ENCODE results near the gene TRAPPC14.

TRAPPC14 gene

DNA sequence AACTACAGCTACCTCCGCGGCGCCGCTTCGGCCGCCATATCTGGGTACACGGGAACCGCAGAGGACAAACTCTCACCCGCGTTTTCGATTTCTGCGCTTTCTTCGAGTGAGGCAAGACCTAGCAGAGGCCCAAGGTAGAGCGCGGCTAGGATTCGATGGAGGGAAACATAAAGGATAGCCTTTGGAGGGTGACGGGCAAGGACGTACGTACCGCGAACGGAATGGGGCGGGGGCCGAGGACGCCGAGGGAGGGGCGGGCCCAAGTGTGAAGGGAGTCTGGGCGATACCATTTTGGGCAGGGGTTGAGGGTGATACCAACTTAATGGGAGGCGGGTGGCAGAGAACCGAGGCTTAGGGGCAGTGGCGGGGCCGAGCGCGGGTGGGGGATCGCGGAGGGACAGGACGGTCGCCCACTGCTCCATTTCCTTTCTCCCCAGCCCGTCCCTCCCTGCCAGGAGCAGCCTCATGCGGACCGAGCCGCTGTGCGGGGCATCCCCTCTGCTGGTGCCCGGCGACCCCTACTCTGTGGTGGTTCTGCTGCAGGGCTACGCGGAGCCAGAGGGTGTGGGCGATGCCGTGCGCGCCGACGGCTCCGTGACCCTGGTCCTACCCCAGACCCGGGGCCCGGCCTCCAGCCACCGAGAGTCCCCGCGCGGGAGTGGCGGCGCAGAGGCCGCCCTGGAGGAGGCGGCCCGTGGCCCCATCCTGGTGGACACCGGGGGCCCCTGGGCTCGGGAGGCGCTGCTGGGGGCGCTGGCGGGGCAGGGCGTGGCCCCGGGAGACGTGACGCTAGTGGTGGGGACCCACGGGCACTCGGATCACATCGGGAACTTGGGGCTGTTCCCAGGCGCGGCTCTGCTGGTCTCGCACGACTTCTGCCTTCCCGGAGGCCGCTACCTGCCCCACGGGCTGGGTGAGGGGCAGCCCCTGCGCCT lies 31.3 kb downstream of the TRAPPC14 start, which contains the start of gene MBLAC1:
Gene MBLAC1, plus strand, starts transcription at position 37 of the 935 bp plus-strand sequence. Its CDS starts 429 bp downstream, at position 466.
- DNase-seq (ENCODE audit: low read depth in 2 of 2): peak; percentile 83 to 91

DNA sequence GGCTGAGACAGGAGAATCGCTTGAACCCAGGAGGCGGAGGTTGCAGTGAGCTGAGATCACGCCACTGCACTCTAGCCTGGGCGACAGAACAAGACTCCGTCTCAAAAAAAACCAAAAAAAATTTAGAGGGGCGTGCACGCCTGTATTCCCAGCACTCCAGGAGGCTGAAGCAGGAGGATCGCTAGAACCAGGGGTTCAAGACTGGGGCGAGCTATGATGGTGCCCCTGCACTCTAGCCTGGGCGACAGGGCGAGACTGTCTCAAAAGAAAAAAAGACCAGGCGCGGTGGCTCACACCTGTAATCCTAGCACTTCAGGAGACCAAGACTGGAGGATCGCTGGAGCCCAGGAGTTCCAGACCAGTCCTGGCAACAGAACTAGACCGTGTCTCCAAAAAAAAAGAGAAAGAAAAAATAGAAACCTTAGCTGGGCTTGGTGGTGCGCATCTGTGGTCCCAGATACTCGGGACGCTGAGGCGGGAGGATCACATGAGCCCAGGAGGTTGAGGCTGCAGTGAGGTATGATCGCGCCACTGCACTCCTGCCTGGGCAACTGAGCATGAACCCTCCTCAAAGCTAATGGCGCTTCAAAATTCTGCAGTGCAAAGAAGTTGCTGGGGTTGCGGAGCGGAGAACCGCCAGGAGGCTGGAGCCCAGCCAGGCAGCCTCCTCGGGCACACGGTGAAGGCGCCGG lies 32.1 kb downstream of the TRAPPC14 start:
- no peak for DNase-seq (ENCODE audit: low read depth in 2 of 2)

DNA sequence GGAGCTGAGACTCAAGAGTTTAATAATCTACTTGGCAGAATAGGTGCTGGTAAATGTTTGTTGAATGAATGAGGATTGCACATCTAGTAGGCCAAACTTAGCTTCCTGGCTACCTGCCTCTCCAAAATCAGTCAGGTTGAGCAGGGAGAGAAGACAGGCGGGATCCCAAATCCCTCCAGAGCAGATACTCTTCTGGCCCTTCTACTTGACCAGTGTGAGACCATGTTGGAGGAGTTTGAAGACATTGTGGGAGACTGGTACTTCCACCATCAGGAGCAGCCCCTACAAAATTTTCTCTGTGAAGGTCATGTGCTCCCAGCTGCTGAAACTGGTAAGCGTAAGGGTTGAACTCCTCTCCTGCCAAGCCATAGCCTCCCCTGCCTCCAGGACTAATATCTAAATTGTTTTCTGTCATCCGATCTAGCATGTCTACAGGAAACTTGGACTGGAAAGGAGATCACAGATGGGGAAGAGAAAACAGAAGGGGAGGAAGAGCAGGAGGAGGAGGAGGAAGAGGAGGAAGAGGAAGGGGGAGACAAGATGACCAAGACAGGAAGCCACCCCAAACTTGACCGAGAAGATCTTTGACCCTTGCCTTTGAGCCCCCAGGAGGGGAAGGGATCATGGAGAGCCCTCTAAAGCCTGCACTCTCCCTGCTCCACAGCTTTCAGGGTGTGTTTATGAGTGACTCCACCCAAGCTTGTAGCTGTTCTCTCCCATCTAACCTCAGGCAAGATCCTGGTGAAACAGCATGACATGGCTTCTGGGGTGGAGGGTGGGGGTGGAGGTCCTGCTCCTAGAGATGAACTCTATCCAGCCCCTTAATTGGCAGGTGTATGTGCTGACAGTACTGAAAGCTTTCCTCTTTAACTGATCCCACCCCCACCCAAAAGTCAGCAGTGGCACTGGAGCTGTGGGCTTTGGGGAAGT lies 34.0 kb downstream of the TRAPPC14 start:
- DNase-seq (ENCODE audit: low read depth in 2 of 2): no peak

DNA sequence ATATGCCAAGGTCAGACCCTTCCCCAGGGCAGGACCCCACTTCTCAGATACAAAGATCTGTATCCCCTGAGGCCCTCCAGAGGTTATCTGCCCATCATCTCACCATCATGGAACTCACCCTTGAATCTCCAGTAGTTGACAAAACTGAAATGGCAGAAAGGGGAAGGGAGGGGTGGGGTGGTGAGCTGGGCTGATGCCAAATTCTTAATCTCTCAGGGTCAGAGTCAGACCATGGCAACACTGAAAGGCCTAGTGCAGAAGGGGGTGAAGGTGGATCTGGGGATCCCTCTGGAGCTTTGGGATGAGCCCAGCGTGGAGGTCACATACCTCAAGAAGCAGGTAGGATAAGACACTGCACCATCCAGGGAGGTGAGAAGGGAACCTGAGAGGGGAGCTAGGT lies 36.0 kb downstream of the TRAPPC14 start:
- DNase-seq (ENCODE audit: low read depth in 2 of 2): no peak

DNA sequence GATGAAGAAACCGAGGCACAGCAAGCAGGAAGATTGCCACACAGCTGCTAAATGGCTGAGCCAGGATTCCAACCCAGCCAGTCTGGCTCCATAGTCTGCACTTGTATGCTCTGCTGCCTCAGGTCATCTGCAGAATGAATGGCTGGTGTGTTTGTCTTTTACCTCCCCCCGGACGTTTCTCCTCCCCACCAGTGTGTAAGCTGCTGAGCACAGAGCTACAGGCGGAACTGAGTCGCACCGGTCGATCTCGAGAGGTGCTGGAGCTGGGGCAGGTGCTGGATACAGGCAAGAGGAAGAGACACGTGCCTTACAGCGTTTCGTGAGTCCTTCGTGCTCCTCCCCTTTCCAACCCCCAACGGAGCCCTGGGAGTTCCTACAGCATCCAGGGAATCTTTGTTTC lies 36.5 kb downstream of the TRAPPC14 start:
- DNase-seq (ENCODE audit: low read depth in 2 of 2): no peak

DNA sequence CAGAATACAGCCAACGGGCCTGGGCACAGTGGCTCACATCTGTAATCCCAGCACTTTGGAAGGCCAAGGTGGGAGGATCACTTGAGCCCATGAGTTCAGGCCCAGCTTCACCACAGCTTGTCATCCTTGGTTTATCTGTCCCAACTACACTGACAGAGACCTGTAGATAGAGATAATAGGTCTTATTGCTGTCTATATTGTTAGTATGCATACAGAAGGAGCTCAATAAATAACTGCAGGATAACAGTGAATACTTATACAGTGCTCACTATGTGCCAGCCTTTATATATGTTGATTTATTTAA lies 37.8 kb downstream of the TRAPPC14 start:
- DNase-seq (ENCODE audit: low read depth in 2 of 2): no peak

DNA sequence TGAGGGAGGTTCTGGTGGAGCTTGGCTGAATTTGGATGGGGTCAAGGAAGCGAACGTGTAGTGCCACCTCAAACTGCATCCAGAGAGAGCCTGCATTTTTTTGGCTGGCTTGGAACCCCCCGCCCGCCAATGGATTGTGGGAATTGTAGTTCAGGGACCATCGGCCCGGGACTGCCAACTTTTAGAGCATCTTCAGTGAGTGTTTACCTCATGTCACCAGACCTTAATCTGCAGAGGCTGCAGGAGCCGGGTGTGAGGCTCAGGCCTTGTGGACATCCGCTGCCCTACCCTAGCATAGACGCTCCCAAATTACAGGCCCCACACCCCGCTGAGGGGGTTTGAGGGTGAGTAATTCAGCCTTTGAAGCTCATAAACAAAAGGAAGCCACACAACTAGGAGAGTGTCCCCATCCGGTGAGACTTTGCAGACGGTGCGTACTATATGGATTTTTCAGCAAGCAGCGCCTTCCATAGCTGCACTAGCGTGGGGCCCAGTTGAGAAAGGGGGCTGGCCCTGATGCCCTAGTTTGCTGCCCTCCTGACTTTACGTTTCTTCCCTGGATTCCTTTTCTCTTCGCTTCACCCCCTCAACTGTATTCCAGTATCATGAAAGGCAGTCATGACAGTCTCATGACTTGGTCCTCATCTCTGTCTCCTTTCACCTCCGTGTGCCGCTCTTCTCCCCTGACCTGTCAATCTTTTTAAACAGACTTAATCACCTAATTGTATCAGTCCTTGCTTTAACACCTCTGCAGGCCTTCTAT lies 38.4 kb downstream of the TRAPPC14 start:
- peak; percentile 54 to 57 for DNase-seq (ENCODE audit: low read depth in 2 of 2)

DNA sequence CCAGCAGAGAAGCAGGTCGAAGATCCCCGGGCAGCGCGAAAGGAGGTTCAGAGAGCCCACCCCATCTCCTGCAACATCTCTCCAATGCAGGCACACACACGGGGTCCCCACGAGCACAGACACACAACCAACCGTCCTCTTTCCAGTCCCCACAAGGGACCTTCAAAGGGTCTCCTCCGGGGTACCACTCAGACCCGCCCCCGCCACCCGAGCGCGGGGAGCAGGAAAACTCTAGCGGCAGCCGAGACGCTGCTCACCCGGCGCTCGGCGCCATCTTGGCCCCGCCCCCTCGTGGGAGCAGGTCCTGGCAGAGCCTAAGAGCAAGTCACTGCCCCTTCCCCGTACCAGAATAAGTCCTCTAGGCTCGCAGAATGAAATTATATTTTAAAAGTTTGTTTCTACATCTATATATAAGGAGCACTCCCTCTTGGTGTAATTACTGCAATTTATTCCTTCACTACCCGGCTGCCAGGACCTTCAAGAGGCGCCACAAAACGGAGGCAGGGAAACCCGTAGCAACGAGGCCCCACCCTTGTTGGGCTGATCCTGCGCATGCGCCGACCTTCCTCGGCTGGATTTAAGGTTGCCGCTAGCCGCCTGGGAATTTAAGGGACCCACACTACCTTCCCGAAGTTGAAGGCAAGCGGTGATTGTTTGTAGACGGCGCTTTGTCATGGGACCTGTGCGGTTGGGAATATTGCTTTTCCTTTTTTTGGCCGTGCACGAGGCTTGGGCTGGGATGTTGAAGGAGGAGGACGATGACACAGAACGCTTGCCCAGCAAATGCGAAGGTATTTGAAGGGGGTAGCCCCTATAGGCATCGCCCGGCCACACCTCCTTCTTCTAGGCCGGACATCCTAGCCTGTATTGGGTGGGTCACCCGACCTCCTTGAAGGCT lies 39.2 kb downstream of the TRAPPC14 start, which contains the start of the genes CNPY4 and TAF6:
Gene CNPY4, plus strand, starts transcription at position 563 of the 898 bp plus-strand sequence. Its CDS starts 111 bp downstream, at position 674.
Gene TAF6, minus strand, starts transcription at position 287 of the 898 bp plus-strand sequence. CDS start 5,149 bp downstream, outside the sequence.
- peak; percentile 89 to 90 for DNase-seq (ENCODE audit: low read depth in 2 of 2)

DNA sequence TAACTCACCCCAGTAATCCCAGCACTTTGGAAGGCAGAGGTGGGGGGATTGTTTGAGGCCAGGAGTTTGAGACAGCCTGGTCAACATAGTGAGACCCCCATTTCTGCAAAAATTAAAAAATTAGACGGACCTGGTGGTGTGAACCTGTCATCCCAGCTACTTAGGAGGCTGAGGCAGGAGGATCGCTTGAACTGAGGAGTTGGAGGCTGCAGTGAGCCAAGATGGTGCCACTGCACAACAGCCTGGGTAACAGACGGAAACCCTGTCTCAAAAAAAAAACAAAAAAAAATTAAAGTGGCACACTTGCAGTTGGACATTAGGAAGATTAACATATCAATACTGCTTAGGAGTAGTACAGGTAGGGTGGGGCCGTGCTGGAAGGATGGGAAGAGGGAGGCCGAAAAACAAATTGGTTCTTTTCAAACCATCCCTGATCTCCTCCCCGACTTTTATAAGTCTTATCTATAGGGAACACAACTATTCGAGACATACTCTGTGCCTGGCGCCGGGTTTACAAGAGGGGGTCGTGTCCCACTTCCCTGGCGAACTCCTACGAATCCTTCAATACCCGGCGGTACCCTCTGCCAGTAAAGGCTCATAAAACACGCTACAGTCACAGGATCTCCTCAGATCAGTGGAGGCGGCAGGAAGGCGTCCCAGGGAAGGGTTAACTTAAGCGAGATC lies 40.0 kb downstream of the TRAPPC14 start:
- no peak for DNase-seq (ENCODE audit: low read depth in 2 of 2)

DNA sequence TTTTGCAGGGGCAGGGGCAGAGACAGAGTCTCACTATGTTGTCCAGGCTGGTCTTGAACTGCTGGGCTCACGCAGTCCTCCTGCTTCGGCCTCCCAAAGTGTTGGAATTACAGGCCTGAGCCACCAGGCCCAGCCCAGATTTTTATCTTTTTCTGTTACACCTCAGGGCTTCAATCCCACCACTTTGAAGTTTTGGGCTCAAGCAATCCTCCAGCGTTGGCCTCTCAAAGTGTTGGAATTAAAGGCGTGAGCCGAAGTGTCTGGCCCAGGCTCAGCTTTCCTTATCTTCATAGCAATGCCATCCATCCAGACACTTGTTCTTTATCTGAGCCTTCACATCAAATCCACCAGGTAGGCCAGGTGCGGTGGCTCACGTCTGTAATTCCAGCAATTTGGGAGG lies 43.5 kb downstream of the TRAPPC14 start:
- DNase-seq (ENCODE audit: low read depth in 2 of 2): no peak

DNA sequence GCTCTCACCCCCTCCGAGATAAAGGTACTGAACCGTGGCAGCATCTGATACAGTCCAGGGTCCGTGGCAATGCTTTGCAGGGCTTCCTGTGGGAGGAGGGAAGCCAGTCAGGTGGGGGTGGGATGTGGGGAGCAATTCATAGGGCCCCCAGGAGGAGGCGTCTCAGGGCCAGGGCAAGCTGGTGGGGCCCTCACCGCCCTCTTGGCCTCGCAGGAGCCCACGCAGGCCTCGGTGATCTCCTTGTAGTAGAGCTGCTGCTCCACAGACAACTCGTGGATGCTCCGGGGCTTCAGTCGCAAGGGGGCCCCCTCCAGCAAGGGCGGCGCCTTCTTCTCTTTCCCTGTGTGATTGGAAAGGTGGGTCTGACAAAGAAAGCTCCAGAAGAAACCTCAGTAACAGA lies 46.6 kb downstream of the TRAPPC14 start:
- DNase-seq (ENCODE audit: low read depth in 2 of 2): no peak

DNA sequence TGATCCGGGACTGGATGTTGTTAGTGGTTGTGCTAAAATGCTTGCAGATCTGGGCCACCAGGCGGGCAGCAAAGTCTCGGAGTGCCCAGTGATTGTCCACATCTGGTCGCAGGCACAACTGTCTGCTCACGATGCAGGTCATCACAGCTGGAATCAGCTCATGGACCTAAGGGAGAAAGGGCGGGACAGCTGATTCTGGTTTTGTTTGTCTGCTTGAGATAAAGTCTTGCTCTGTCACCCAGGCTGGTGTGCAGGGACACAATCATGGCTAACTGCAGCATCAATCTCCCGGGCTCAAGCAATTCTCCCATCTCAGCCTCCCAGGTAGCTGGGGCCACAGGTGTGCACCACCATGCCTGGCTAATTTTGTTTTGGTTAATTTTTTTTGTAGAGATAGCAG lies 47.4 kb downstream of the TRAPPC14 start:
- DNase-seq (ENCODE audit: low read depth in 2 of 2): no peak

DNA sequence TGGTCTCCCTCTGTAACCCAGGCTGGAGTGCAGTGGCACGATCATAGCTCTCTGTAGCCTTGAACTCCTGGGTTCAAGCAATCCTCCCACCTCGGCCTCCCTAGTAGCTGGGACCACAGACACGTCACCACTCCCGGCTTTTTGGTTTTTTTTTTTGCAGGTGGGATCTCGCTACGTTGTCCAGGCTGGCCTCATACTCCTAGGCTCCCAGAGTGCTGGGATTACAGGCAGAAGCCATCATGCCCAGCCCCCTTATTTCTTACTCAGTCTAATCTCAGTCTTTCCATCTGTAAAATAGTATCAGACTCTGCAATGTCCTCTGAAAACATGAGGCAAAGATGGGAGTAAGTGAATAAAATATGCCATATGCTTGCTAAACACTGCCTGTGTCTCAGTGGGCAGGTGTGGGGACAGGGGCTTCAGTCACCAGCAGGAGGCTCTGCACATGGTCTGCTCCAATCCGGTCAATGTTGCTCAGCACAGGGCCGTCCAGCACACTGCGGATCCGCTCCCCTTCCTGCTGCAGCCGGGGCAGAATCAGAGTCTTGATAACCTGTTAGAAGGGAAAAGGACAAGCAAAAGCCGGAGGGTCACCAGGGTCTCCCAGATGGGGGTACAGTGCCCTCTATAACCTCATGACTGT lies 48.9 kb downstream of the TRAPPC14 start:
- no peak for DNase-seq (ENCODE audit: low read depth in 2 of 2)

DNA sequence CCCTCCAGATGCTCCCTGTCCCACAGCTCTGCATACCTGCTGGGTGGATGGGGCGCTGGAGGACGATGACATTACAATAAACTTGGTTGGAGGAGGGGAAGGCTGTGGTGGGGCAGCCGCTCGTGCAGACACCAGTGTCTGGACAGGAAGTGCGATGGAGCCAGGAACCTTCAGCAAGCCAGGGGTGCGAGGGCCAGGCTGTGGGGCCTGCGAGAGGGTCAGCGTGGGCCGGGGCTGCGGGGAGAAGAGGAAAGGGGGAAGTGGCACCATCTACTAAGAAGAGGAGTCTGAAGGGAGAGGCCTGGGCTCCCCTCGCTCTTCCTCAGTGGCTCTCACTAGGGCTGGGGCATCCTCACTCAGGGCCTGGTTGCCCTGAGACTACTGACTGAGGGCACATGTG lies 50.6 kb downstream of the TRAPPC14 start:
- DNase-seq (ENCODE audit: low read depth in 2 of 2): no peak

DNA sequence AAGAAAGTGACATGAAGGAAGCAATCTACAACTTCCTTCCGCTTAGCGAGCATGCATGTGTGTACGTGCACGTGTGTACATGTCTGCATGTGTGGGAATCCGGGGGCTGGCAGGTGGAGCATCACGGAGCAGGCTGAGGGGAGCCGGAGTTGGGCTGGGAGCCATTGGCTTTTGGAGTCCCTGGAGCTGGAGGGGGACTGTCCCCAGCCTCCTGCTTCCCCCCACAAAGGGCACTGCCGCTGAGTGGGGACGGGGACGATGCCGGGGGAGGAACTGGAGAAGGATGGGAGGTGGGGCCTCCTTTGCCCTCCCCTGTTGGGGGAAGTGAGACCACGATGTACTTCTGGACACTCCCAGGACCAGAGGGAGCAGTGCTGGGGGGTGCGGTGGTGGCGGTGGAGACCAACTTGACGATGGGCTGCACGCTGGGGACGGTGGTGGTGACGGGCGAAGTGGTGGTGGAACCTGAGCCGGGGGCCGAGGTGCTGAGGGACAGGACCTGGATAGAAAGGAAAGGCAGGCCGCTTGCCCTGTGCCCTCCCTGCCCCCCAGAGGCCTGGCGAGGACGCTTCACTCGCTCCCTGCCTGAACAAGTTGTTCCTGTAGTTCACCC lies 51.3 kb downstream of the TRAPPC14 start:
- DNase-seq (ENCODE audit: low read depth in 2 of 2): no peak

DNA sequence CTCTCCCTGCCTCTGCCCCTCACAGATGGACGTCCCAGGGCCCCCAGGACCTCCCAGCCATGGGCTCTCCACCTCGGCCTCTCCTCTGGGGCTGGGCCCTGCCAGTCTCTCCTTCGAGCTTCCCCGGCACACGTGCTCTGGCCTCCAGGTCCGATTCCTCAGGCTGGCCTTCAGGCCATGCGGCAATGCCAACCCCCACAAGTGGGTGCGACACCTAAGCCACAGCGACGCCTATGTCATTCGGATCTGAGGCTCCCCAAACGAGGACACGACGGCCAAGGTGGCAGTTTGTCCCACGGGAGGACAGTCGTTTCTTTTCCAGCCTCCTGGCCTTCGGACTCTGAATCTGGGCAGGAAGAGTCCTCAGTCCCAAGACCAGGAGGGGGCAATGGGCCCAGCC lies 51.9 kb downstream of the TRAPPC14 start:
- no peak for DNase-seq (ENCODE audit: low read depth in 2 of 2)

DNA sequence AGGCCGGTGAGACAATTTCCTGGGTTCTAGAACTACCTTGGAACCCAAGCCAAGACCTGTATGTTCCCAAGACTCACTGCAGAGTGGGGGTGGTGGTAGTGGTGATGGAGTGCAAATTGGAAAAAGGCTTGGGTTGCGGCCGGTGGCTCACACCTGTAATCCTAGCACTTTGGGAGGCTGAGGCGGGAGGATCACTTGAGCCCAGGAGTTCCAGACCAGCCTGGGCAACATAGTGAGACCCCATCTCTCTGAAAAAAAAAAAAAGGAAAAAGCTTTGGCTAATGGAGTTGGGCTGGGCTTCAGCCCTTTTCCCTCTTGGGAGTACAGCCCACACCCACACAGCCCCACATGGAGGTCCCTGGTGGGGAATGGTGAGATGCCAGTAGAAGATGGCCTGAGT lies 53.0 kb downstream of the TRAPPC14 start:
- no peak for DNase-seq (ENCODE audit: low read depth in 2 of 2)
